ENCODE data around the gene LARP4B. TPM values are rescaled to one million over a fixed set of nuclear protein-coding genes. Genes with fewer than 3 reads are reported as not detected.

Gene LARP4B
- polyA plus RNA-seq, 1 donor (not counting 4 experiments of a cell fraction or from before 2014, with no cell fraction given): 39.4 TPM

- Histone ChIP-seq H3K27ac (ENCODE audit: control insufficient read depth, insufficient read depth, low read length) (no peak overlapping the region), H2AFZ (ENCODE audit: control insufficient read depth, low read length) (no peak overlapping the region), H3K27me3 (ENCODE audit: control insufficient read depth, extremely low read depth, insufficient read depth, low read length) (no peaks in the 10 kb centered on the region), H3K4me2 (ENCODE audit: control insufficient read depth, extremely low read depth, insufficient read depth, low read depth, low read length) (no peak overlapping the region), H3K9ac (ENCODE audit: control insufficient read depth, extremely low read depth, insufficient read depth, low read length) (no peak overlapping the region), H3K79me2 (ENCODE audit: control insufficient read depth, insufficient read depth, low read length) (no peaks in the 10 kb centered on the region), H3K4me1 (ENCODE audit: control insufficient read depth, extremely low read depth, insufficient read depth, low read length) (no peaks in the 10 kb centered on the region), H4K20me1 (ENCODE audit: control insufficient read depth, extremely low read depth, insufficient read depth, low read length) (no peaks in the 10 kb centered on the region), H3K4me3 (ENCODE audit: control insufficient read depth in 2 of 3, extremely low read depth in 1 of 3, insufficient read depth in 2 of 3, low read depth in 1 of 3, low read length in 3 of 3) (no peak overlapping the region), H3K9me3 (ENCODE audit: control insufficient read depth, low read depth, low read length) (no peaks in the 10 kb centered on the region), H3K9me1 (ENCODE audit: control insufficient read depth, extremely low read depth, insufficient read depth, low read length) (no peaks in the 10 kb centered on the region), H3K36me3 (ENCODE audit: control insufficient read depth in 2 of 2, extremely low read depth in 1 of 2, insufficient read depth in 2 of 2, low read length in 2 of 2) (peaks cover 46 to 70% of the 10 kb centered on the region in 2 experiments)
- TF ChIP-seq CTCF (optimal IDR thresholded peaks at IDR 0.05 in 1 of 3, IDR thresholded peaks at IDR 0.05 in 1 of 3, conservative IDR thresholded peaks at IDR 0.05 in 1 of 3; ENCODE audit: extremely low read depth in 1 of 3, insufficient read depth in 2 of 3, low read length in 3 of 3) (peak in 1 of 3 experiments; percentile 13), EZH2 (IDR thresholded peaks at IDR 0.05; ENCODE audit: low read length) (no peak)
- no peak for DNase-seq (ENCODE audit: low read depth, low spot score)
- dilution Hi-C loops (cut with MboI; ENCODE audit: extremely low pct_ligation_motif_present, low sequenced_read_pairs): no loop called here
- no peak for FAIRE-seq
These were observed 116.0 kb downstream of the LARP4B start for GRCh38 chr10:815338-816090.

GRCh38 chr10:814536-815302, 116.8 kb downstream of the LARP4B start:
- no peak for FAIRE-seq
- TF ChIP-seq CTCF (optimal IDR thresholded peaks at IDR 0.05 in 1 of 3, IDR thresholded peaks at IDR 0.05 in 1 of 3, conservative IDR thresholded peaks at IDR 0.05 in 1 of 3; ENCODE audit: extremely low read depth in 1 of 3, insufficient read depth in 2 of 3, low read length in 3 of 3): no peak
- no peak for TF ChIP-seq EZH2 (IDR thresholded peaks at IDR 0.05; ENCODE audit: low read length)
- H3K36me3 ChIP-seq (ENCODE audit: control insufficient read depth in 2 of 2, extremely low read depth in 1 of 2, insufficient read depth in 2 of 2, low read length in 2 of 2): peaks cover 42 to 70% of the 10 kb centered on the region in 2 experiments

More at GRCh38 chr10:814536-815302, 116.8 kb downstream of the LARP4B start:
- Histone ChIP-seq H4K20me1 (ENCODE audit: control insufficient read depth, extremely low read depth, insufficient read depth, low read length) (no peaks in the 10 kb centered on the region), H3K79me2 (ENCODE audit: control insufficient read depth, insufficient read depth, low read length) (no peaks in the 10 kb centered on the region), H3K9ac (ENCODE audit: control insufficient read depth, extremely low read depth, insufficient read depth, low read length) (no peak overlapping the region), H3K27me3 (ENCODE audit: control insufficient read depth, extremely low read depth, insufficient read depth, low read length) (no peaks in the 10 kb centered on the region), H3K9me1 (ENCODE audit: control insufficient read depth, extremely low read depth, insufficient read depth, low read length) (no peaks in the 10 kb centered on the region), H3K4me1 (ENCODE audit: control insufficient read depth, extremely low read depth, insufficient read depth, low read length) (no peaks in the 10 kb centered on the region), H3K4me3 (ENCODE audit: control insufficient read depth in 2 of 3, extremely low read depth in 1 of 3, insufficient read depth in 2 of 3, low read depth in 1 of 3, low read length in 3 of 3) (no peak overlapping the region), H3K27ac (ENCODE audit: control insufficient read depth, insufficient read depth, low read length) (no peak overlapping the region), H2AFZ (ENCODE audit: control insufficient read depth, low read length) (no peak overlapping the region), H3K4me2 (ENCODE audit: control insufficient read depth, extremely low read depth, insufficient read depth, low read depth, low read length) (no peak overlapping the region), H3K9me3 (ENCODE audit: control insufficient read depth, low read depth, low read length) (no peaks in the 10 kb centered on the region)
- dilution Hi-C loops (cut with MboI; ENCODE audit: extremely low pct_ligation_motif_present, low sequenced_read_pairs): no loop called here
- DNase-seq (ENCODE audit: low read depth, low spot score): no peak
